ENCODE results near the gene BIN2.

BIN2 gene

DNA sequence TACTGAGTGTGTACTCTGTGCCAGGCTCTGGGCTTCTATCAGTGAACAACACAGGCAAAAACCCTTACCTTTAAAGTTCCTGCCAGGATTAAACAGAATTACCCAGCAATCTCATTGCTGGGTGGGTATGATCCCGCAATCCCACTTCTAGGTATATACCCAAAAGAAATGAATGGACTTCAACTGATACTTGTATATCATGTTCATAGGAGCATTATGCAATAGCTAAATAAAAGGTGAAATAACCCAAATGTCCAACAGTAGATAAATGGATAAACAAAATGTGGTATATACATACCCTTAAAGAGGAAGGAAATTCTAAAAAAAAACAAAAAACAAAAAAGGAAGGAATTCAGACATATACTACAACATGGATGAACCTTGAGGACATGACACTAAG, 70.7 kb downstream of the BIN2 start:
- TF ChIP-seq GATA3 (IDR thresholded peaks at IDR 0.05; ENCODE audit: low read depth, low read length) = no peak
- no peak for TF ChIP-seq GATA2 (IDR thresholded peaks at IDR 0.05; ENCODE audit: low read depth, low read length)

DNA sequence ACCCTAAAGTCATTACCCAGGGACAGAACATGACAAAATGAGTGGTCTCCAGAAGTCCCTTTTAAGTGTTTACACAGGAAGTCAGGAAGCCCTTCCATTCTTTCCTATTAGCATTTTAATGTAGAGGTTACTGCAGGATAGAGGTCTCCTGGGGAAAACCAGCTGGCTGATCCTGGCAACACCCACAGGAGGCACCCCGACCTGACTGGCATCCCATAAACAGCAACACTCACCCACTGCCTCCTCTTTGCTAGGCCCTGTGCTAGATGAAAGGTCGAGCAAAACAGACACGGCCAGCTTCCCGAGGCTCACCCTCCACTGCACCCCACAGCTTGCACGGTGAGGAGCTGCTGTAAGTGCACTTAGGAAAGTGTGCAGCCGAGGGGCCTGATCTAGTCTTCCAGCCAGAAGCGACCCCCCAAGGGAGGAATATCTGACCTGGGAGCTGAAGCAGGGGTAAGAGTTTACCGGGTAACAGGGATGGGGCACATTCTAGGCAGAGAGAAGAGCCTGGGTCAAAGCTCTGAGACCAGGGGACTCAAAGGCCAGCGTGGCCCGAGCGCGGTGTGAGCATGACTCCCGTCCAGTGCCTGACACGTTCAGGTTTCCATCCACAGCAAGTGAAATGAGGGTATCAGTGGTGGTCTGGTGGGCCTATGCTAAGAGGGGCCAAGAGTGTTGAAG, 76.3 kb downstream of the BIN2 start:
- no peak for TF ChIP-seq GATA3 (IDR thresholded peaks at IDR 0.05; ENCODE audit: low read depth, low read length)

DNA sequence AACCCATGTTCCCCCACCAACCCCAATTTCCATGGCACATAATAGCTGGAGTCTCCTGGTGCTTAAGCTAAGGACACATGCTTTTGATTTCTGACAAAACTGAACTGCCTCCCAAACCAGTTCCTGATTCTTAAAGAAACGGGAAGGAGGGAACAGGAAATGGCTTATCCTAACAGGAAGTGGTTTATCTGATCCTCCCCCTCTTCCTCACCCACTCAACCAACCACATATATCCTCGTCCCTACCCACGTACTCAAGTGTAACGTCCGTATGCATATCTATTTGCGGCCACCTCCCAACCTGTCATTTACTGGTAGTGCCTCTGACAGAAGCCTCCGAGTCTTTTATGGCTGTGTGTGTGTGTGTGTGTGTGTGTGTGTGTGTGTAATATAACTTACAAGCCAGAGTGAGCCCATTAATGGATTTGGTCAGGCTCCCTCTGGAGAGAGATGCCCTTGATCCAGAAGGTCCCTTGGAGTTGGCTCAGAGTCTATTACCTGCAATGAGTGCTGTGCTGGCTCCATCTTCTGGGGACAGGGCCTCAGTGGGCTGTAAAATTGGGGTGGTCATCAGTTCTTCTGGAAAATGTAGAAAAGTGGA, 77.6 kb downstream of the BIN2 start:
- TF ChIP-seq GATA2 (IDR thresholded peaks at IDR 0.05; ENCODE audit: low read depth, low read length) = no peak
- no peak for TF ChIP-seq GATA3 (IDR thresholded peaks at IDR 0.05; ENCODE audit: low read depth, low read length)

DNA sequence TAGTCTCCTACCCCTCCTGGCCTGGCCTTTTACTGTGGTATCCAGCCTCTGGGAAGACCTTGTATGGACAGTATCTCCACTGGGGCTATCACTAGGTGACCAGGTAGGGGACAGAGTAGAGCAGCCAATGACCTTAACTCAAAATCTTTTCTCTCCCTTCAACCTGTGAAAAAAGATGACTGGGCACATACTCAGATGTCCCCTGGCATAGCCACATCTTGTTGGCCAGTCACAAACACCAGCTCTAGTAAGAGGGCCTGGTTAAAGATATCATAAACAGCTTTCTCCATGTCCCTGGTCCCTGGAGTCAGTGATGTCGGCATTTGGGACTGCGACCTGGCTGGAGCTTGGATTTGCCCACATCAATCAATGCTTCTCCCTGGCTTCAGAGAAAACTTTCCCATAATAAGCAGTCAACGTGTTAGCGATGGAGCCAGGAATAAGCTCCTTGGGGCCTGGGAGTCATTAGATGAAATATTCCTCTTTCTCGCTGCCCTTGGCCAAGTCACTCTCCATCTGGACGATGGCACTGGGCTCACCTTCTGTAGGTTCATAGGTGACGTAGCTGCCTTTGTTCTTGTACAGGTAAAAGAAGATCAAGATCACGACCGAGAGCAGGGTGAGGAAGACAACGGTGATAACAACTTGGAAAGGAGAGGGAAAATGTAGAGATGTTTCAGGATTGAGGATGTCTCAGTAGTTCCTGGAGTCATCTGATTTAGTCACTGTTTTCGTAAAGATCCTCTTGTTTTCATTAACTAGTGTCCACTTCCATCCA, 78.3 kb downstream of the BIN2 start:
- TF ChIP-seq GATA2 (IDR thresholded peaks at IDR 0.05; ENCODE audit: low read depth, low read length) = no peak
- no peak for TF ChIP-seq GATA3 (IDR thresholded peaks at IDR 0.05; ENCODE audit: low read depth, low read length)

DNA sequence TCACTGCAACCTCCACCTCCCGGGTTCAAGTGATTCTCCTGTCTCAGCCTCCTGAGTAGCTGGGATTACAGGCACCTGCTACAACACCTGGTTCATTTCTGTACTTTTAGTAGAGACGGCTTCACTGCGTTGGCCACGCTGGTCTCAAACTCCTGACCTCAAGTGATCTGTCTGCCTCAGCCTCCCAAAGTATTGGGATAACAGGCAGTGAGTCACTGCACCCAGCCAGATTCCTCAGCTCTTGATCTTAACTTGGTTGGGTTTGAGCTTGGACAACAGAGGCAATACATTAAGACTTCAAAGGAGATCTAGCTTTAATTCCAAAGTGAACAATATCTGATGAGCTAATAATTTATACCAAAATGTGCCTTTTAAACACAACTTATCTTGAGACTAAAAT, 79.7 kb downstream of the BIN2 start:
- TF ChIP-seq GATA3 (IDR thresholded peaks at IDR 0.05; ENCODE audit: low read depth, low read length) (no peak), GATA2 (IDR thresholded peaks at IDR 0.05; ENCODE audit: low read depth, low read length) (no peak)

DNA sequence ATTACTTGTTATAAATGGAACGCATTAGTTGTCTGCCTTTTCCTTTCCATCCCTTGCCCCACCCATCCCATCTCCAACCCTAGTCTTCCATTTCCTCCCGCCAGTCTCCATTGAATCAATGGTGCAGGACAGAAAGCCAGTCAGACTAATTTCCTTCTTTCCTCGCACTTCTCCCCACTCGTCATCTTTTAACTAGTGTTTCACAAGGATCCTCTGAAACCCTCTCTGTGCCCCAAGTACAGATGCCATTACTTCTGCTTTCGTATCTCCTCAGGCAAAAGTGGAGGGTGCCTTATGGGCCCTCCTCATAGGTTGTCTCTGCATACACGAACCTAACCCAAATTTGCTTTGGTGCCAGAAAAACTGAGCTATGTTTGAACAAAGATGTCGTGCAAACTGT, 81.1 kb downstream of the BIN2 start:
- no peak for TF ChIP-seq GATA3 (IDR thresholded peaks at IDR 0.05; ENCODE audit: low read depth, low read length)

DNA sequence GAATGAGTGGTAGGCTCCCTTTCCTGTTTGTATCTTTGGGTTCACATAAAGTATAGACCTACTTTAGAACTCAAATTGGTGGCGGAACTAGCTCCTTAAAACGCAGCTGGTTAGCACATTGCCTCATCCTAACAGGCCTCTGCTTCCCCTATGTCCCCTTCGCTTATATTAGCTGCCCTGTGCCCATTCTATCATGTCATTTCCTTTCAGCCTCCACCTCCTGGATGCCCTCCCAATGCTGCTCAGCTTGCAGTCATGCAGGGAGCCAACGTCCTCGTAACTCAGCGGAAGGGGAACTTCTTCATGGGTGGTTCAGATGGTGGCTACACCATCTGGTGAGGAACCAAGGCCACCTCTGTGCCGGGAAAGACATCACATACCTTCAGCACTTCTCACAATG, 81.9 kb downstream of the BIN2 start:
- TF ChIP-seq GATA3 (IDR thresholded peaks at IDR 0.05; ENCODE audit: low read depth, low read length) = no peak
- no peak for TF ChIP-seq GATA2 (IDR thresholded peaks at IDR 0.05; ENCODE audit: low read depth, low read length)

DNA sequence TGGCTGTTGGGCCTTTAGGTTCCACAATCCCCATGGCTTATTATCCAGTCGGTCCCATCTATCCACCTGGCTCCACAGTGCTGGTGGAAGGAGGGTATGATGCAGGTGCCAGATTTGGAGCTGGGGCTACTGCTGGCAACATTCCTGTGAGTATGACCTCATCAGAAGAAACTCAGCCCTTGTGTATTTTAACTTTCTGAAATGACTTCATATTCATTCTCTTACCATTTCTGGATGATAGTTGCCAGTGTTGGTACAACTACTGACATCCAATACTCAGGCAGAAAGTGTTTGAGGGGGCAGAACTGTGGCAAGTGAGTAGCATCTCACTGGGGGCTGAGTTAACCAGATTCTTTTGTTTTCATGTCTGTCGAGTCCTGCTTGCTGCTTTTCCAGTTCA, 83.0 kb downstream of the BIN2 start:
- TF ChIP-seq GATA3 (IDR thresholded peaks at IDR 0.05; ENCODE audit: low read depth, low read length) = no peak

DNA sequence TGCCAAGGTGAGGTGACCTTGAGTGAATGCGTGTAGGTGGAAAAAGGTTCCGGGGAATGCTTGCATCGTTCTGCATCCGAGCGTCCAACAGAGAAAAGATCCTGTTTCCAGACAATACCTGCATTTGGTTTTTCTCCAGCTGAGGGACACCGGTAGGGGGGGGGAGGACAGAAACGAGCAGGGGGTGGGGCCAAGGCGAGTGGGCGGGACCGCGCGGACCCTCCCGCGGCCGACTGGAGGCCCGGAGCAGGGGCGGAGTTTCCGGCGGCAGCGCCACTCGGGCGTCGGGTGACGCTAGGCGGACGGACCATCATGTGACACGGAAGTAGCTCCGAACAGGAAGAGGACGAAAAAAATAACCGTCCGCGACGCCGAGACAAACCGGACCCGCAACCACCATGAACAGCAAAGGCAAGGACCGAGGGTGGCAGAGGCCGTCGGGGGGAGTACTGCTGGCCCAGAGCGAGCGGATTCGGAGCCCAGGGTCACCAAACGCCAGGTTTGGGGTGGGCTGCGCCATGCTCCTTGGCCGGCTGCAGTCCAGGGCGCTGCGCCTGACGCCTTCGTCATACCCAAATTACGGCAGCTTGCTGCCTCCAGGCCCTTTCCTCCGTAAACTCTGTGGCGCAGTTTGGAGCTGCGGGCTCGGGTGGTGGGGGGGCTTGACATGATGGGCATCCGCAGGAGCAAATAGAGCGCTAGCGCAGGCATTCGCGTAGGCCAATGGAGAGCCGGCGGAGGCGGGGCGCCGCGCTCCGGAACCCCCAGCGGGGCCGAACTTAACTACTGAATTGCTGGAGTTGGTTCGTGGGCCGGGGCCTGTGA, 85.3 kb downstream of the BIN2 start, which contains the start of gene DAZAP2:
Gene DAZAP2 (plus strand): TSS at position 317 of the 825 bp plus-strand sequence. CDS start 82 bp downstream, at position 399.
- no peak for TF ChIP-seq GATA2 (IDR thresholded peaks at IDR 0.05; ENCODE audit: low read depth, low read length)
- no peak for TF ChIP-seq GATA3 (IDR thresholded peaks at IDR 0.05; ENCODE audit: low read depth, low read length)

DNA sequence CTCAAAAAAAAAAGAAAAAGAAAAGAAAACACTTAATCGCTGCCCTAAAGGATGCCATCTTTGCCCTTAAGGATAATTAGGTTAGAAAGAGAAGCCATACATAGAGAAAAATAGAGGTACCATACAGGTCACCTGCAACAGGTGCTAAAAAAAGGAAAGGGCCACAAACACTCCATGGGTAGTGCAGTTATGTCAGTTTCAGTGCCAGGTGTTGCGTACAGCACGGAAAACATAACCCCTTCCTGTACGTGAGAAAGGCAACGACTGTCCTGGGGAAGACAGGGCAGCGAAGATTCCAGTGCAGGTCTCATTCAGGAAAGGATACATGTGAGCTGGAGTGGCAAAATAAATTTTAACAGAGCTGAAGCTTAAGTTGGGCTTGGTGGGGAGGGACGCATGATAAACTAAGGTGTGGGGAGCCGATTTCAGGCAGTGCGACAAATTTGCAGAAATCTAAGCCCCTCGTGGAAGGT, 85.9 kb downstream of the BIN2 start:
- TF ChIP-seq GATA2 (IDR thresholded peaks at IDR 0.05; ENCODE audit: low read depth, low read length) (no peak), GATA3 (IDR thresholded peaks at IDR 0.05; ENCODE audit: low read depth, low read length) (no peak)

DNA sequence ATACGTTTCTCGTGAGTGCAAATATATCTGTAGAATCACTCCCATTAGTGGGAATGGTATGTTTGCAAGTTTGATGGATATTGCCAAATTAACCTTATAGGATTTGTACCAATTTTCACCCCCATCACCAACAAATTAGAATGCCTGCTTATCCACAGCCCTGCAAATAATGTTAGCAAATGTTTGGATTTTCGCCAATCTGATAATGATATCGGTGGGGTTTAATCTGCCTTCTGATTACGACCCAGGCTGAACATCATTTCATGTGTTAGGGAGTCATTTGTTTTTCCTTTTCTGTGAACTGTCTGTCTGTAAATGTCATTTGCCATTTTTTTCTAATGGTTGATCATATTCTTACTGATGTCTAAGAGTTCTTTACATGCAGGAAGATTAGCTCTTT, 89.4 kb downstream of the BIN2 start:
- TF ChIP-seq GATA3 (IDR thresholded peaks at IDR 0.05; ENCODE audit: low read depth, low read length) = peak; percentile 84
- peak; percentile 86 for TF ChIP-seq GATA2 (IDR thresholded peaks at IDR 0.05; ENCODE audit: low read depth, low read length)

DNA sequence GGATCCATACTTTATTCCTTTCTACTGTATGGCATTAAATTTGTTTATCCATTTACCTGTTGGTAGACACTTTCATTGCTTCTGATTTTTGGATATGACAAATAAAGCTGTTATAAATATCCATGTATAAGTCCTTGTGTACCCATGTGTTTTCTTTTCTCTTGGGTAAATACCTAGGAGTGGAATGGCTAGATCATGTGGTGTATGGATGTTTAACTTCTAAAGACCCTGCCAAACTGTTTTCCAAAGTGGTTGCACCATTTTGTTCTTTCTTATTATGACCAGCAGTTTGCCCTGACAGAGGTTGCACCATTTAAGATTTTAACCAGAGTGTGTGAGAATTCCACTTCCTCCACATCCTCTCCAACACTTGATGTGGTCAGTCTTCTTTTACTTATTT, 91.3 kb downstream of the BIN2 start:
- TF ChIP-seq GATA3 (IDR thresholded peaks at IDR 0.05; ENCODE audit: low read depth, low read length) (no peak), GATA2 (IDR thresholded peaks at IDR 0.05; ENCODE audit: low read depth, low read length) (no peak)
